ENCODE data around the gene CCND2.

CCND2 gene

GRCh38 chr12:4257442-4257841 is 16.1 kb upstream of the CCND2 start:
- DNase-seq: no peak

- no peak for DNase-seq
These were observed 14.5 kb upstream of the CCND2 start for GRCh38 chr12:4259099-4259498.

GRCh38 chr12:4261655-4262054 is 11.9 kb upstream of the CCND2 start:
- no peak for DNase-seq

GRCh38 chr12:4265280-4265679 is 8.3 kb upstream of the CCND2 start:
- no peak for DNase-seq

GRCh38 chr12:4266990-4267389 is 6.6 kb upstream of the CCND2 start:
- no peak for DNase-seq

- no peak for DNase-seq
These were observed 5.7 kb upstream of the CCND2 start for GRCh38 chr12:4267704-4268328.

- DNase-seq: no peak
These were observed 5.0 kb upstream of the CCND2 start for GRCh38 chr12:4268329-4269181.

GRCh38 chr12:4269279-4269991 is 4.1 kb upstream of the CCND2 start:
- DNase-seq: peak; percentile 52

GRCh38 chr12:4270016-4270830 is 3.3 kb upstream of the CCND2 start:
- no peak for DNase-seq

- DNase-seq: no peak
These were observed 2.5 kb upstream of the CCND2 start for GRCh38 chr12:4270831-4271716.

- peak; percentile 48 for DNase-seq
These were observed 1.7 kb upstream of the CCND2 start for GRCh38 chr12:4271717-4272423.

- DNase-seq: peak; percentile 37
These were observed 914 bp upstream of the CCND2 start for GRCh38 chr12:4272424-4273272.

- DNase-seq: no peak
These were observed 300 bp upstream of the CCND2 start for GRCh38 chr12:4273273-4273651.

GRCh38 chr12:4274396-4275015 is 944 bp downstream of the CCND2 start:
- no peak for DNase-seq

- DNase-seq: no peak
These were observed 1.7 kb downstream of the CCND2 start for GRCh38 chr12:4275016-4275869.

- DNase-seq: no peak
These were observed 2.3 kb downstream of the CCND2 start for GRCh38 chr12:4275870-4276301.

GRCh38 chr12:4276524-4277204 is 3.1 kb downstream of the CCND2 start:
- DNase-seq: peak; percentile 77

GRCh38 chr12:4277205-4277543 is 3.6 kb downstream of the CCND2 start:
- DNase-seq: no peak

Measured in NCI-H146 (cell line).